GM12878 (cell line): ENCODE measurements around the gene WNT9A. TPM values are rescaled to one million over a fixed set of nuclear protein-coding genes. Genes with fewer than 3 reads are reported as not detected.

Experiments used
- ATAC-seq: fragments of 200-7000 bp; cut with Tn5 transposase; 3 replicates; pipeline ENCODE4 v1.9.1; 2020; ENCODE audit warnings: mild to moderate bottlenecking, moderate library complexity
- BruUV-seq: library from RNA; stranded (reverse); fragments of 400-500 nt; replicated peaks from 2 replicates; lab custom pipeline; 2021; lab: Mats Ljungman, UMichigan
- CTCF ChIA-PET: fragments of 300-600 bp; sonication (Branson Sonifier 250); formaldehyde crosslinking; extraction: SDS; loops from one replicate; lab custom pipeline; 2021; ENCODE audit warnings: inconsistent platforms; lab: Yijun Ruan, JAX
- POLR2A ChIA-PET: fragments of 350-600 bp; formaldehyde crosslinking; extraction: SDS; loops from one replicate; lab custom pipeline; 2021; ENCODE audit warnings: inconsistent platforms; lab: Charles Lee
- RAD21 ChIA-PET: fragments of 300-600 bp; sonication (Branson Sonifier 250); formaldehyde crosslinking; loops from one replicate; lab custom pipeline; 2023; ENCODE audit warnings: antibody characterized with exemption; ENCODE audit not compliant: unreplicated experiment; lab: Charles Lee
- SMC1A ChIA-PET: fragments of 300-600 bp; sonication (Branson Sonifier 250); formaldehyde crosslinking; loops from one replicate; lab custom pipeline; 2023; ENCODE audit not compliant: unreplicated experiment, uncharacterized antibody; lab: Charles Lee
- DNase-seq: peaks from one replicate; pipeline ENCODE4 v3.0.0-alpha.2; 2011; ENCODE audit warnings: low read depth, low spot score
- FAIRE-seq: peaks from 3 replicates; lab custom pipeline; 2011; peaks lifted over from hg19 to GRCh38; lab: Jason Lieb, UNC
- H2AFZ ChIP-seq: 2 replicates; pipeline ENCODE4 v1.6.0; 2011; ENCODE audit warnings: low read depth, low read length, control low read depth; ENCODE audit not compliant: control insufficient read depth
- H3K27ac ChIP-seq: 2 replicates; pipeline ENCODE4 v1.5.1; 2011; ENCODE audit warnings: control low read depth; ENCODE audit not compliant: control insufficient read depth, insufficient read depth
- H3K27me3 ChIP-seq, 2 experiments: replicated peaks in 1 of 2; 2 replicates each; pipeline versions ENCODE4 v1.6.0 to v1.6.1; 2011; ENCODE audit warnings: low read length in 1 of 2; ENCODE audit not compliant: control insufficient read depth in 2 of 2, insufficient read depth in 2 of 2
- H3K36me3 ChIP-seq, 2 experiments: 2 replicates each; pipeline ENCODE4 v1.5.1; 2011; ENCODE audit warnings: low read length in 1 of 2; ENCODE audit not compliant: control insufficient read depth in 2 of 2, insufficient read depth in 2 of 2
- H3K4me1 ChIP-seq: 2 replicates; pipeline ENCODE4 v1.6.1; 2011; ENCODE audit warnings: mild to moderate bottlenecking, low read length, moderate library complexity, mixed read lengths; ENCODE audit not compliant: control insufficient read depth, insufficient read depth
- H3K4me2 ChIP-seq: 2 replicates; pipeline ENCODE4 v1.6.0; 2011; ENCODE audit warnings: control low read depth; ENCODE audit not compliant: control insufficient read depth, insufficient read depth
- H3K4me3 ChIP-seq: fragments of 200-600 bp; sonication (generic); 2 replicates; pipeline ENCODE4 v1.5.1; 2016
- H3K79me2 ChIP-seq: 2 replicates; pipeline ENCODE4 v1.6.0; 2011; ENCODE audit warnings: low read length; ENCODE audit not compliant: control insufficient read depth, insufficient read depth
- H3K9ac ChIP-seq: 2 replicates; pipeline ENCODE4 v1.8.0; 2011; ENCODE audit warnings: low read length, control low read depth, mixed read lengths; ENCODE audit not compliant: control insufficient read depth, insufficient read depth
- H3K9me3 ChIP-seq: replicated peaks from 3 replicates; pipeline ENCODE4 v1.5.1; 2011; ENCODE audit warnings: mild to moderate bottlenecking, low read length; ENCODE audit not compliant: control insufficient read depth, insufficient read depth
- H4K20me1 ChIP-seq: 2 replicates; pipeline ENCODE4 v1.6.0; 2011; ENCODE audit not compliant: control insufficient read depth, insufficient read depth
- ATF3 ChIP-seq: IDR thresholded peaks from 2 replicates; pipeline ENCODE4 v1.6.1; 2011; ENCODE audit warnings: low read depth, mild to moderate bottlenecking, low read length, moderate library complexity, borderline replicate concordance; ENCODE audit errors: extremely low read depth
- BACH1 ChIP-seq: fragments of 450-650 bp; IDR thresholded peaks from 2 replicates; pipeline ENCODE4 v1.6.1; 2017; ENCODE audit warnings: mild to moderate bottlenecking, borderline replicate concordance
- CHD1 ChIP-seq: IDR thresholded peaks from 2 replicates; pipeline ENCODE4 v1.6.1; 2012; ENCODE audit warnings: low read depth, low read length, improper control_type of control experiment
- MEF2B ChIP-seq: fragments of 450-650 bp; IDR thresholded peaks from 2 replicates; pipeline ENCODE4 v1.6.1; 2018; ENCODE audit warnings: mild to moderate bottlenecking, moderate library complexity; ENCODE audit not compliant: partially characterized antibody, poor library complexity, severe bottlenecking
- USF1 ChIP-seq: IDR thresholded peaks from 2 replicates; pipeline ENCODE4 v1.6.1; 2011; ENCODE audit warnings: borderline replicate concordance, low read depth, mild to moderate bottlenecking, moderate library complexity, mixed read lengths, low read length; ENCODE audit not compliant: insufficient read depth; ENCODE audit errors: extremely low read length
- ZNF24 ChIP-seq: fragments of 450-650 bp; IDR thresholded peaks from 2 replicates; pipeline ENCODE4 v1.6.1; 2017; ENCODE audit warnings: antibody characterized with exemption, mild to moderate bottlenecking
- WGBS: methylation state at CpG from one replicate; pipeline ENCODE4 v1.1.6; 2016; ENCODE audit warnings: low lambda C conversion rate; ENCODE audit not compliant: insufficient replicate concordance, insufficient coverage; ENCODE audit errors: missing lambda C conversion rate; 5-methylcytosine and 5-hydroxymethylcytosine counted together
- in situ Hi-C: fragments of 300-500 bp; cut with MboI; formaldehyde crosslinking; loops from 9 replicates; pipeline ENCODE4 v1.14.3; 2018; ENCODE audit warnings: mixed read lengths
- intact Hi-C: fragments of 100-400 bp; cut with micrococcal nuclease; formaldehyde crosslinking; loops from one replicate; pipeline ENCODE4 v1.14.2; 2022; ENCODE audit not compliant: unreplicated experiment
- polyA plus RNA-seq, 11 experiments: library from polyadenylated mRNA; depleted of rRNA in 4 of 11; unstranded in 6 of 11; stranded (reverse) in 5 of 11; fragments of >200 nt; fragmentation: Nextera tagmentation in 4 of 11; fragmentation: Illumina TruSeq in 1 of 11; extraction: Ambion mirVana in 4 of 11; extraction: Trizol in 1 of 11; gene quantifications; 1 replicate in 1 of 11; 2 replicates in 10 of 11; pipeline versions ENCODE4 v1.2.1 to v1.2.3, GENCODE V29; 2011 to 2016; ENCODE audit warnings: inconsistent platforms in 2 of 11, missing spikeins in 2 of 11, low read depth in 1 of 11
- total RNA-seq, 4 experiments: library from RNA; depleted of rRNA in 3 of 4; stranded (reverse); fragments of >200 nt in 3 of 4; fragmentation: Illumina TruSeq in 1 of 4; extraction: Trizol in 1 of 4; gene quantifications; 2 replicates each; pipeline versions ENCODE4 v1.2.1 to v1.2.3, GENCODE V29; 2013 to 2021

Gene WNT9A
- total and polyA plus RNA-seq, 10 of the 15 experiments (the other 5 are each of a cell fraction or from before 2014, with no cell fraction given): not detected

DNA sequence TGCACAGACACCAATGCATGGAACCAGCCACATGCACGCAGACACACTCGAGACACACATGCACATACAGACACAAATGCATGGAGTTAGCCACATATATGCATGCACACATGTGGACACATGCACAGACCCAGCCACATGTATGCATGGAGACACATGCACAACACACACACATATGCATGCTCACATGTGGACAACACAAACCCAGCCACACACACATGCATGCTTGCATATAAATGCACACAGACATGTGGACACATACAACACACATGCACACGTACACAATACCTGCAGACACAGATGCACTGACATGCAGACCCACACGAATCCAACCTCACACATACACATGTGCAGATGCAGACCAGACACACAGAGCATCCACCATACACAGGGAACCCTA, 31.1 kb downstream of the WNT9A start (continued):
- no peak for TF ChIP-seq MEF2B

DNA sequence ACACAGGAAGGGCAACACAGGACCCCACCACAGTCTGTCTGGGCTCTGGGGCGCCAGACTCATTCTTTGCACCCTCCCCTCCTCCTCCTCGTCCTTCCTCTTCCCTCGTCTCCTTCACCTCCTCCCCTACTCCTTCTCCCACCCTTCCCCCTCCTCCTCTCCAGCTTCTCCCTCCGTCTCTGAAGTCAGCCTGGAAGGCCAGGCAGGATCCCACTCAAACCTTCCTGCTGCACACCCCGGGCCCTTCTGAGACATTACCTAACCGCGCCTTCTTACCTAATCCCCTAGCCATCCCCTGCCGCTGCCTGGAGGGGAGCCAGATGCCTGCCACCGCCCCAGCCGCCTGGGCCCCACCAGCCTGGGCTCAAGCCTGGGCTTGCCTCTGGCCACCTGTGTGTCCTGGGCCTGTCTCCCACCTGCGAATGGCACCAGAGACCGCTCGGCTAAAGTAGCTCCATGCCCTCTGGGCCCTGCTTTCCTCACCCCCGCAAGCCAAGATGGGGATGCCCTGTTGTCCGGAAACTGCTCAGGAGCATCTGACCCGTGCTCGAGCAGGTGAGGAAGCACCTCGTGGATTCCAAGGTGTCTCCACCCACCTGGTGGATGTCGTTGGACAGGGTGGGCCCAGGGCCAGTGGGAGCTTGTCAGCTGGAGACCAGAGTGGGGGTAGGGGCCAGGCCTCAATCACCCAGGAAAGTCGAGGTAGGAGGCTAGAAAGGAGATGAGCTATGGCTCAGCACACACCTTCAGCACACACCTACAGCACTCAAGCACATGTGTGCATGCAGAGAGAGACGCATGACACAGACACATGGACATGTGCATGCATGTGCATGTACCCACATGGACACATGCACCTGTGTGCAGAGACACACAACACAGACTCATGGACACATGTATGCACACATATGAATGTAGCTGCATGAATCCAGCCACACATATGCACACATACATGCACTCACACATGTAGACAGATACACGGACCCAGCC, 31.9 kb downstream of the WNT9A start:
- H3K9me3 ChIP-seq: no peaks in the 10 kb centered on the region
- no peaks in the 10 kb centered on the region for H3K79me2 ChIP-seq
- no peak overlapping the region for H3K4me2 ChIP-seq
- TF ChIP-seq USF1 (no peak), CHD1 (no peak), BACH1 (no peak), ZNF24 (no peak), ATF3 (no peak)
- no peaks in the 10 kb centered on the region; a peak in 1 of 4 replicates for H3K27me3 ChIP-seq
- ChIA-PET POLR2A (no interaction called here), SMC1A (no interaction called here), CTCF (interaction anchor here (0.6 kb wide), 1 partner anchor 483 kb away, joined by 3 read pairs; no protein-coding TSS in a partner anchor), RAD21 (no interaction called here)
- intact Hi-C loops (no loop called here), in situ Hi-C loops (no loop called here)
- H3K4me1 ChIP-seq: no peaks in the 10 kb centered on the region
- WGBS: 38% methylated on average over 20 of the region's 22 CpGs
- no peak for DNase-seq
- no TSS peak for BruUV-seq
- H3K9ac ChIP-seq: no peak overlapping the region
- H3K27ac ChIP-seq: no peak overlapping the region
- no peak overlapping the region for H2AFZ ChIP-seq
- H3K4me3 ChIP-seq: no peak overlapping the region
- no peaks in the 10 kb centered on the region for H3K36me3 ChIP-seq
- no peaks in the 10 kb centered on the region for H4K20me1 ChIP-seq
- no peak for FAIRE-seq
- no peak for ATAC-seq
